ENCODE data around the gene PTPRD. TPM values are rescaled to one million over a fixed set of nuclear protein-coding genes. Genes with fewer than 3 reads are reported as not detected.

PTPRD gene
- total and polyA plus RNA-seq, 2 donors from 2014 or later, result 6.4 to 78.9 TPM

GRCh38 chr9:9893837-9894236 is 719.0 kb downstream of the PTPRD start:
- FAIRE-seq (no peak), DNase-seq (no peak)
- H3K4me1 ChIP-seq (ENCODE audit: control insufficient read depth in 2 of 3, insufficient read depth in 2 of 3, low read depth in 1 of 3, low read length in 3 of 3), result no peaks in the 10 kb centered on the region
- no peak for TF ChIP-seq CTCF (IDR thresholded peaks at IDR 0.05; ENCODE audit: borderline replicate concordance, extremely low read depth, insufficient read depth)
- H3K9me3 ChIP-seq (ENCODE audit: control insufficient read depth in 2 of 3, insufficient read depth in 1 of 3, low read length in 3 of 3), result no peaks in the 10 kb centered on the region
- no peak overlapping the region for H3K9ac ChIP-seq (ENCODE audit: low read length in 3 of 3)
- no peaks in the 10 kb centered on the region for H3K27me3 ChIP-seq (ENCODE audit: control insufficient read depth, insufficient read depth, low read length)
- intact Hi-C loops (cut with DNase I), result no loop called here
- no peaks in the 10 kb centered on the region for H3K36me3 ChIP-seq (ENCODE audit: control insufficient read depth in 2 of 3, insufficient read depth in 3 of 3, low read length in 3 of 3)
- H3K4me3 ChIP-seq (ENCODE audit: low read length in 3 of 3), result no peak overlapping the region
- no peak overlapping the region for H3K27ac ChIP-seq (ENCODE audit: low read depth in 2 of 2, low read length in 2 of 2)

GRCh38 chr9:9892217-9892616 is 720.6 kb downstream of the PTPRD start:
- no peak for FAIRE-seq

GRCh38 chr9:9881692-9882091 is 731.1 kb downstream of the PTPRD start:
- DNase-seq (no peak), FAIRE-seq (no peak)
- intact Hi-C loops (cut with DNase I), result no loop called here
- no peak overlapping the region for H3K9ac ChIP-seq (ENCODE audit: low read length in 3 of 3)
- H3K4me3 ChIP-seq (ENCODE audit: low read length in 3 of 3), result no peak overlapping the region
- H3K27ac ChIP-seq (ENCODE audit: low read depth in 2 of 2, low read length in 2 of 2), result no peak overlapping the region
- no peaks in the 10 kb centered on the region for H3K9me3 ChIP-seq (ENCODE audit: control insufficient read depth in 2 of 3, insufficient read depth in 1 of 3, low read length in 3 of 3)
- no peaks in the 10 kb centered on the region for H3K36me3 ChIP-seq (ENCODE audit: control insufficient read depth in 2 of 3, insufficient read depth in 3 of 3, low read length in 3 of 3)
- H3K27me3 ChIP-seq (ENCODE audit: control insufficient read depth, insufficient read depth, low read length), result no peaks in the 10 kb centered on the region
- TF ChIP-seq CTCF (IDR thresholded peaks at IDR 0.05; ENCODE audit: borderline replicate concordance, extremely low read depth, insufficient read depth), result no peak
- H3K4me1 ChIP-seq (ENCODE audit: control insufficient read depth in 2 of 3, insufficient read depth in 2 of 3, low read depth in 1 of 3, low read length in 3 of 3), result no peaks in the 10 kb centered on the region

More at GRCh38 chr9:9892217-9892616, 720.6 kb downstream of the PTPRD start:
- H3K27me3 ChIP-seq (ENCODE audit: control insufficient read depth, insufficient read depth, low read length), result no peaks in the 10 kb centered on the region
- no peak overlapping the region for H3K27ac ChIP-seq (ENCODE audit: low read depth in 2 of 2, low read length in 2 of 2)
- no peak overlapping the region for H3K9ac ChIP-seq (ENCODE audit: low read length in 3 of 3)
- no peak overlapping the region for H3K4me3 ChIP-seq (ENCODE audit: low read length in 3 of 3)
- H3K36me3 ChIP-seq (ENCODE audit: control insufficient read depth in 2 of 3, insufficient read depth in 3 of 3, low read length in 3 of 3), result no peaks in the 10 kb centered on the region
- no peak for TF ChIP-seq CTCF (IDR thresholded peaks at IDR 0.05; ENCODE audit: borderline replicate concordance, extremely low read depth, insufficient read depth)
- H3K9me3 ChIP-seq (ENCODE audit: control insufficient read depth in 2 of 3, insufficient read depth in 1 of 3, low read length in 3 of 3), result no peaks in the 10 kb centered on the region
- intact Hi-C loops (cut with DNase I), result no loop called here
- no peaks in the 10 kb centered on the region for H3K4me1 ChIP-seq (ENCODE audit: control insufficient read depth in 2 of 3, insufficient read depth in 2 of 3, low read depth in 1 of 3, low read length in 3 of 3)
- no peak for DNase-seq

GRCh38 chr9:9874270-9874669 is 738.5 kb downstream of the PTPRD start:
- Histone ChIP-seq H3K4me1 (ENCODE audit: control insufficient read depth in 2 of 3, insufficient read depth in 2 of 3, low read depth in 1 of 3, low read length in 3 of 3) (no peaks in the 10 kb centered on the region), H3K36me3 (ENCODE audit: control insufficient read depth in 2 of 3, insufficient read depth in 3 of 3, low read length in 3 of 3) (no peaks in the 10 kb centered on the region), H3K27ac (ENCODE audit: low read depth in 2 of 2, low read length in 2 of 2) (no peak overlapping the region), H3K9me3 (ENCODE audit: control insufficient read depth in 2 of 3, insufficient read depth in 1 of 3, low read length in 3 of 3) (no peaks in the 10 kb centered on the region), H3K27me3 (ENCODE audit: control insufficient read depth, insufficient read depth, low read length) (no peaks in the 10 kb centered on the region), H3K4me3 (ENCODE audit: low read length in 3 of 3) (no peak overlapping the region), H3K9ac (ENCODE audit: low read length in 3 of 3) (no peak overlapping the region)
- TF ChIP-seq CTCF (IDR thresholded peaks at IDR 0.05; ENCODE audit: borderline replicate concordance, extremely low read depth, insufficient read depth), result no peak
- DNase-seq, result no peak
- intact Hi-C loops (cut with DNase I), result no loop called here
- FAIRE-seq, result no peak

Data from kidney (tissue), 14 donors.